Upper lobe of left lung (tissue), 4 donors: ENCODE data around the gene YPEL3.
A peak's percentile ranks its signal among the peaks of the same experiment; 100 is the strongest.

ENCODE experiments used
- CTCF ChIP-seq, 6 experiments: fragments of 450-650 bp in 4 of 6; fragments of 200-600 bp in 2 of 6; sonication (generic) in 2 of 6; IDR thresholded peaks; one replicate each; pipeline ENCODE4 v1.5.1; 2016 to 2019; ENCODE audit warnings: antibody characterized with exemption in 6 of 6
- POLR2A ChIP-seq, 4 donors: fragments of 450-650 bp; IDR thresholded peaks; one replicate each; pipeline ENCODE4 v1.5.1; 2016 to 2017; ENCODE audit warnings: antibody characterized with exemption in 4 of 4, mild to moderate bottlenecking in 2 of 4
- POLR2AphosphoS5 ChIP-seq, 2 donors: sonication (generic); formaldehyde crosslinking; IDR thresholded peaks; one replicate each; pipeline ENCODE4 v1.5.1; 2017; ENCODE audit warnings: antibody characterized with exemption in 2 of 2

GRCh38 chr16:30054959-30055553 lies 41.0 kb downstream of the YPEL3 start:
- TF ChIP-seq CTCF (IDR thresholded peaks at IDR 0.05) = peak in 2 of 6 experiments; percentile 14 to 31
- TF ChIP-seq POLR2A (IDR thresholded peaks at IDR 0.05) = no peak
- no peak for TF ChIP-seq POLR2AphosphoS5 (IDR thresholded peaks at IDR 0.05)
